ENCODE data around the gene FGFR3. TPM values are rescaled to one million over a fixed set of nuclear protein-coding genes. Genes with fewer than 3 reads are reported as not detected.

Gene FGFR3
- total RNA-seq, 5 donors from 2014 or later (not counting 1 experiment from before 2014, with no cell fraction given), result 0.70 to 0.91 (median 0.90) TPM; not detected in 2

GRCh38 chr4:1758306-1759121 lies 34.6 kb upstream of the FGFR3 start:
- WGBS (ENCODE audit: insufficient coverage), result 88% methylated on average over 26 of the region's 27 CpGs
- DNase-seq (no peak), ATAC-seq (replicated peaks in 1 of 4) (no peak)
- peaks cover 0 to 4% (median 0%) of the 10 kb centered on the region in 3 donors for H3K4me1 Mint-ChIP-seq
- no peaks in the 10 kb centered on the region for H3K9me3 Mint-ChIP-seq
- no peaks in the 10 kb centered on the region for H3K36me3 Mint-ChIP-seq
- peaks cover 3 to 5% of the 10 kb centered on the region in 2 donors for H3K27me3 Mint-ChIP-seq
- no peak overlapping the region for H3K27ac Mint-ChIP-seq
- POLR2A ChIA-PET, result no interaction called here
- H3K27ac ChIP-seq (ENCODE audit: low read length), result no peak overlapping the region
- no peaks in the 10 kb centered on the region for H3K9me3 ChIP-seq
- CTCF ChIA-PET, result no interaction called here
- H3K36me3 ChIP-seq (ENCODE audit: control insufficient read depth in 2 of 2, extremely low read depth in 1 of 2, insufficient read depth in 1 of 2, low read length in 1 of 2), result no peaks in the 10 kb centered on the region
- H3K27me3 ChIP-seq (replicated peaks in 1 of 2; ENCODE audit: control insufficient read depth in 2 of 2, extremely low read depth in 1 of 2, insufficient read depth in 2 of 2, low read length in 1 of 2), result peaks cover 0 to 23% of the 10 kb centered on the region in 2 experiments
- H3K4me3 Mint-ChIP-seq, result no peak overlapping the region
- H3K4me1 ChIP-seq (ENCODE audit: control insufficient read depth in 1 of 2, extremely low read depth in 1 of 2, insufficient read depth in 2 of 2, low read length in 2 of 2), result peaks cover 0 to 7% of the 10 kb centered on the region in 2 experiments
- no peak overlapping the region for H3K4me3 ChIP-seq (ENCODE audit: control insufficient read depth in 1 of 2, extremely low read depth in 1 of 2, low read length in 1 of 2)

DNA sequence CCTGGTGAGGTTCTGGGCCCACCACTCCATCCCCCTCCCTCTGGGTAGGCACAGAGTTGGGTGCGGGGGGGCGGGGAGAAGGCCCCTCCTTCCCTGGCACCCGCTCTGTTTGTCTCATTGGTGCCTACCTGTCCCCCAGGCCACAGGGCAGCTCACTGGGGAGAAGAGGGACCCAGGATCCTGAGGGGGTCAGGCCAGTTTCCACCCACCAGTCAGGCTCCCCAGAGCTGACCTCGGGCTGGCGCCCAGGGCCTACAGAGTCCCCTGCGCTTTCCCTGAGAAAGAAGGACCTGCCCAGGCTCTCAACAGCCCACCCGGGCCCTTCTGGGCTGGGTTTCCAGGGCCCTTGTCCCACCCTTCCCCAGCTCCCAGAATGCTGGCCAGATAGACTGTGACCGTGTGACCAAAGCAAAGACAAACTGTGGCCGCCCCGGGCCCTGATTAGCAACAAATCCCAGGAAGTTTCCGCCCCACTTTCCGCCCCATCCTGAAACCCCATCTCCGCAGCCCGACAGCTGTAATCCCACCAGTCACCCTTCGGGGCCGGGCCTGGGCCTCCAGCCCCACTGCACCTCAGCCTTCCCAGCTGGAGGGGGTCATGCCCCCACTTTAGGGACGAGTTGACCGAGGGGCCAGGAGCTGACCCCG lies 33.8 kb upstream of the FGFR3 start:
- H3K36me3 ChIP-seq (ENCODE audit: control insufficient read depth in 2 of 2, extremely low read depth in 1 of 2, insufficient read depth in 1 of 2, low read length in 1 of 2), result no peaks in the 10 kb centered on the region
- peaks cover 0 to 24% of the 10 kb centered on the region in 2 experiments for H3K27me3 ChIP-seq (replicated peaks in 1 of 2; ENCODE audit: control insufficient read depth in 2 of 2, extremely low read depth in 1 of 2, insufficient read depth in 2 of 2, low read length in 1 of 2)
- no peak for DNase-seq
- no peak overlapping the region for H3K27ac ChIP-seq (ENCODE audit: low read length)
- 94% methylated on average over 13 of the region's 19 CpGs for WGBS (ENCODE audit: insufficient coverage)
- H3K36me3 Mint-ChIP-seq, result no peaks in the 10 kb centered on the region
- no peak overlapping the region for H3K4me3 Mint-ChIP-seq
- no peak for ATAC-seq (replicated peaks in 1 of 4)
- no peaks in the 10 kb centered on the region for H3K9me3 Mint-ChIP-seq
- H3K27me3 Mint-ChIP-seq, result peaks cover 3 to 9% of the 10 kb centered on the region in 2 donors
- H3K27ac Mint-ChIP-seq, result no peak overlapping the region
- H3K4me3 ChIP-seq (ENCODE audit: control insufficient read depth in 1 of 2, extremely low read depth in 1 of 2, low read length in 1 of 2), result no peak overlapping the region
- peaks cover 0 to 5% of the 10 kb centered on the region in 2 experiments for H3K4me1 ChIP-seq (ENCODE audit: control insufficient read depth in 1 of 2, extremely low read depth in 1 of 2, insufficient read depth in 2 of 2, low read length in 2 of 2)
- no peaks in the 10 kb centered on the region for H3K9me3 ChIP-seq
- ChIA-PET CTCF (no interaction called here), POLR2A (no interaction called here)
- H3K4me1 Mint-ChIP-seq, result peaks cover 0 to 4% (median 0%) of the 10 kb centered on the region in 3 donors

- Mint-ChIP-seq H3K27ac (no peak overlapping the region), H3K9me3 (no peaks in the 10 kb centered on the region), H3K36me3 (no peaks in the 10 kb centered on the region), H3K4me1 (peaks cover 0 to 4% (median 0%) of the 10 kb centered on the region in 3 donors), H3K4me3 (no peak overlapping the region), H3K27me3 (peaks cover 3 to 13% of the 10 kb centered on the region in 2 donors)
- no peak overlapping the region for H3K27ac ChIP-seq (ENCODE audit: low read length)
- WGBS (ENCODE audit: insufficient coverage), result no CpG with 5 or more reads among the region's 13 CpGs
- ChIA-PET POLR2A (no interaction called here), CTCF (no interaction called here)
- no peak overlapping the region for H3K4me3 ChIP-seq (ENCODE audit: control insufficient read depth in 1 of 2, extremely low read depth in 1 of 2, low read length in 1 of 2)
- H3K36me3 ChIP-seq (ENCODE audit: control insufficient read depth in 2 of 2, extremely low read depth in 1 of 2, insufficient read depth in 1 of 2, low read length in 1 of 2), result no peaks in the 10 kb centered on the region
- ATAC-seq (replicated peaks in 1 of 4), result peak in 1 of 4 experiments; percentile 35
- no peak for DNase-seq
- peaks cover 0 to 5% of the 10 kb centered on the region in 2 experiments for H3K4me1 ChIP-seq (ENCODE audit: control insufficient read depth in 1 of 2, extremely low read depth in 1 of 2, insufficient read depth in 2 of 2, low read length in 2 of 2)
- peaks cover 0 to 29% of the 10 kb centered on the region in 2 experiments for H3K27me3 ChIP-seq (replicated peaks in 1 of 2; ENCODE audit: control insufficient read depth in 2 of 2, extremely low read depth in 1 of 2, insufficient read depth in 2 of 2, low read length in 1 of 2)
- H3K9me3 ChIP-seq, result no peaks in the 10 kb centered on the region
Measured at GRCh38 chr4:1759818-1760223, 33.3 kb upstream of the FGFR3 start.

GRCh38 chr4:1760521-1761071 lies 32.5 kb upstream of the FGFR3 start:
- Mint-ChIP-seq H3K4me1 (peaks cover 0 to 4% (median 0%) of the 10 kb centered on the region in 3 donors), H3K27me3 (peaks cover 6 to 20% of the 10 kb centered on the region in 2 donors)
- CTCF ChIA-PET, result no interaction called here

DNA sequence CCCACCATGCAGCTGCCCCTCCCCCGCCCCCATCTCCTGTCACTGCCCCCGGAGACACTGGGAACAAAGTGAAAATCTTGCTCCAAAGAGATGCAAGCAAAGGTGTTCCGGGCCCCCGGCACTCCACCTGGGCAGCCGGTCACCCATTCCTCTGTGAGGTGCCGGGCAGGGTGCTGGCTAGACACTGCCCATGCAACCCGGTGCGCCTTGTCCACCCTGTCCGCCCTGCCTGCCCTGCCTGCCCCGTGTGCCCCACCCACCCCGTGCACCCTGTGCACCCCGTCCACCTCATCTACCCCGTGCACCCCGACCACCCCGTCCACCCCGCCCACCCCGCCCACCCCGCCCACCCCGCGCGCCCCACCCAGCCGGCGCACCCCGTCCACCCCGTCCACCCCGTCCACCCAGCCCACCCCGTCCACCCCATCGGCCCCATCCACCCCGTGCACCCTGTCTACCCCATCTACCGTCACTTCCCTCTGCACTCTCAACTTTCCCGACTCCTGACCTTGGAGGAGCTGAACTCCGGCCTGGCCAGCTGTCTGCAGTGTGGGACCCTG lies 31.9 kb upstream of the FGFR3 start:
- Histone ChIP-seq H3K27me3 (replicated peaks in 1 of 2; ENCODE audit: control insufficient read depth in 2 of 2, extremely low read depth in 1 of 2, insufficient read depth in 2 of 2, low read length in 1 of 2) (peaks cover 0 to 43% of the 10 kb centered on the region in 2 experiments), H3K9me3 (no peaks in the 10 kb centered on the region), H3K27ac (ENCODE audit: low read length) (no peak overlapping the region), H3K36me3 (ENCODE audit: control insufficient read depth in 2 of 2, extremely low read depth in 1 of 2, insufficient read depth in 1 of 2, low read length in 1 of 2) (no peaks in the 10 kb centered on the region), H3K4me1 (ENCODE audit: control insufficient read depth in 1 of 2, extremely low read depth in 1 of 2, insufficient read depth in 2 of 2, low read length in 2 of 2) (peaks cover 0 to 5% of the 10 kb centered on the region in 2 experiments), H3K4me3 (ENCODE audit: control insufficient read depth in 1 of 2, extremely low read depth in 1 of 2, low read length in 1 of 2) (no peak overlapping the region)
- 96% methylated on average over 8 of the region's 32 CpGs for WGBS (ENCODE audit: insufficient coverage)
- ChIA-PET POLR2A (no interaction called here), CTCF (no interaction called here)
- DNase-seq (no peak), ATAC-seq (replicated peaks in 1 of 4) (no peak)
- Mint-ChIP-seq H3K9me3 (no peaks in the 10 kb centered on the region), H3K4me1 (peaks cover 0 to 4% (median 0%) of the 10 kb centered on the region in 3 donors), H3K27me3 (peaks cover 7 to 20% of the 10 kb centered on the region in 2 donors), H3K4me3 (no peak overlapping the region), H3K27ac (no peak overlapping the region), H3K36me3 (no peaks in the 10 kb centered on the region)

More at GRCh38 chr4:1760521-1761071, 32.5 kb upstream of the FGFR3 start:
- Mint-ChIP-seq H3K9me3 (no peaks in the 10 kb centered on the region), H3K36me3 (no peaks in the 10 kb centered on the region), H3K4me3 (no peak overlapping the region), H3K27ac (no peak overlapping the region)
- Histone ChIP-seq H3K4me3 (ENCODE audit: control insufficient read depth in 1 of 2, extremely low read depth in 1 of 2, low read length in 1 of 2) (no peak overlapping the region), H3K36me3 (ENCODE audit: control insufficient read depth in 2 of 2, extremely low read depth in 1 of 2, insufficient read depth in 1 of 2, low read length in 1 of 2) (no peaks in the 10 kb centered on the region), H3K9me3 (no peaks in the 10 kb centered on the region), H3K27me3 (replicated peaks in 1 of 2; ENCODE audit: control insufficient read depth in 2 of 2, extremely low read depth in 1 of 2, insufficient read depth in 2 of 2, low read length in 1 of 2) (peaks cover 0 to 37% of the 10 kb centered on the region in 2 experiments), H3K4me1 (ENCODE audit: control insufficient read depth in 1 of 2, extremely low read depth in 1 of 2, insufficient read depth in 2 of 2, low read length in 2 of 2) (peaks cover 0 to 5% of the 10 kb centered on the region in 2 experiments), H3K27ac (ENCODE audit: low read length) (no peak overlapping the region)
- WGBS (ENCODE audit: insufficient coverage), result 89% methylated on average over 21 of the region's 25 CpGs
- POLR2A ChIA-PET, result no interaction called here
- DNase-seq, result no peak
- no peak for ATAC-seq (replicated peaks in 1 of 4)

GRCh38 chr4:1762264-1763010 lies 30.7 kb upstream of the FGFR3 start:
- ChIA-PET POLR2A (no interaction called here), CTCF (no interaction called here)
- WGBS (ENCODE audit: insufficient coverage), result 73% methylated on average over 18 of the region's 20 CpGs
- no peak overlapping the region for H3K27ac Mint-ChIP-seq
- DNase-seq, result no peak
- Histone ChIP-seq H3K9me3 (no peaks in the 10 kb centered on the region), H3K36me3 (ENCODE audit: control insufficient read depth in 2 of 2, extremely low read depth in 1 of 2, insufficient read depth in 1 of 2, low read length in 1 of 2) (no peaks in the 10 kb centered on the region), H3K27me3 (replicated peaks in 1 of 2; ENCODE audit: control insufficient read depth in 2 of 2, extremely low read depth in 1 of 2, insufficient read depth in 2 of 2, low read length in 1 of 2) (peaks cover 0 to 49% of the 10 kb centered on the region in 2 experiments), H3K4me1 (ENCODE audit: control insufficient read depth in 1 of 2, extremely low read depth in 1 of 2, insufficient read depth in 2 of 2, low read length in 2 of 2) (peaks cover 0 to 11% of the 10 kb centered on the region in 2 experiments), H3K27ac (ENCODE audit: low read length) (no peak overlapping the region), H3K4me3 (ENCODE audit: control insufficient read depth in 1 of 2, extremely low read depth in 1 of 2, low read length in 1 of 2) (no peak overlapping the region)
- H3K27me3 Mint-ChIP-seq, result peaks cover 7 to 20% of the 10 kb centered on the region in 2 donors
- no peak for ATAC-seq (replicated peaks in 1 of 4)
- peaks cover 0 to 4% (median 0%) of the 10 kb centered on the region in 3 donors for H3K4me1 Mint-ChIP-seq
- H3K36me3 Mint-ChIP-seq, result no peaks in the 10 kb centered on the region
- no peak overlapping the region for H3K4me3 Mint-ChIP-seq
- no peaks in the 10 kb centered on the region for H3K9me3 Mint-ChIP-seq

Measured in T-cell (primary cell).